ENCODE results near the gene MXRA8.
"Not testable (repeated sequence)": the region's sequence is repeated elsewhere in the genome, so short reads cannot be mapped to it uniquely, and the experiment has no call there.

Gene MXRA8

GRCh38 chr1:1391225-1391624 lies 32.9 kb upstream of the MXRA8 start:
- DNase-seq = no peak

- DNase-seq = no peak
Observed at GRCh38 chr1:1390675-1391074, 32.3 kb upstream of the MXRA8 start.

- DNase-seq = no peak
Observed at GRCh38 chr1:1388078-1388472, 29.7 kb upstream of the MXRA8 start.

- no peak for DNase-seq
Observed at GRCh38 chr1:1387098-1388077, 29.0 kb upstream of the MXRA8 start.

GRCh38 chr1:1385931-1386330 lies 27.6 kb upstream of the MXRA8 start:
- DNase-seq = no peak

- DNase-seq = not testable (repeated sequence)
Observed at GRCh38 chr1:1385339-1385738, 27.0 kb upstream of the MXRA8 start.

- DNase-seq = no peak
Observed at GRCh38 chr1:1381294-1381693, 22.9 kb upstream of the MXRA8 start.

GRCh38 chr1:1380860-1381259 lies 22.5 kb upstream of the MXRA8 start:
- no peak for DNase-seq

- DNase-seq = no peak
Observed at GRCh38 chr1:1377540-1378205, 19.3 kb upstream of the MXRA8 start.

GRCh38 chr1:1376551-1377226 lies 18.3 kb upstream of the MXRA8 start:
- DNase-seq = no peak

- DNase-seq = peak; percentile 90
Observed at GRCh38 chr1:1374929-1375662, 16.7 kb upstream of the MXRA8 start, which contains the start of gene AURKAIP1. TSS of gene AURKAIP1 (minus strand) at chr1:1375207. CDS start at chr1:1374756, 451 bp downstream.

GRCh38 chr1:1374589-1374928 lies 16.2 kb upstream of the MXRA8 start:
- DNase-seq = no peak

GRCh38 chr1:1373815-1374588 lies 15.6 kb upstream of the MXRA8 start:
- DNase-seq = no peak

- DNase-seq = no peak
Observed at GRCh38 chr1:1373051-1373814, 14.9 kb upstream of the MXRA8 start.

- peak; percentile 67 for DNase-seq
Observed at GRCh38 chr1:1371746-1372711, 13.7 kb upstream of the MXRA8 start.

GRCh38 chr1:1371364-1371745 lies 13.0 kb upstream of the MXRA8 start:
- DNase-seq = peak; percentile 57

GRCh38 chr1:1370771-1371300 lies 12.5 kb upstream of the MXRA8 start:
- DNase-seq = no peak

- DNase-seq = not testable (repeated sequence)
Observed at GRCh38 chr1:1370094-1370493, 11.7 kb upstream of the MXRA8 start.

- no peak for DNase-seq
Observed at GRCh38 chr1:1367315-1367714, 9.0 kb upstream of the MXRA8 start.

GRCh38 chr1:1366699-1367066 lies 8.3 kb upstream of the MXRA8 start:
- no peak for DNase-seq
